Measurements from ENCODE around the gene DAP. TPM values are rescaled to one million over a fixed set of nuclear protein-coding genes. Genes with fewer than 3 reads are reported as not detected.
"Not testable (repeated sequence)": the region's sequence is repeated elsewhere in the genome, so short reads cannot be mapped to it uniquely, and the experiment has no call there.

DAP gene
- polyA plus RNA-seq, 3 donors, result 119 to 128 (median 126) TPM

DNA sequence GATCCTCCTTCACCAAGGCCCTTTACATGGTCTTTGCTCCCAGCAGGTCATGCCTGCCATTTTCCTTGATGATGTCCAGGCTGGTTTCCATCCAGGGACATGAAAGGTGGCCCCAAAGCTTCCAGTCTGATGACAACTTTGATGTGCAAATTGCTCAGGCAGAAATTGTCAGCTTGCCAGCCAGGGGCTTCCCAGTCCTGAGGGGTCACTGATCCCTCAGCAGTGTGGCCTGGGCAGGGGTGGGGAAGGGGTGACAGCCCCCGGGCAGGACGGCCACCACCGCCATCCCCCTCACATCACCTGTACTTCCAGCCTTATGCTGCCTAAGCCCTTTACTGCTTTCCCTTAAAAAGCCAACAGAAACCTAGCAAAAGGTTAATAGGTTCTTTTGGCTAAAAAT lies 100.9 kb downstream of the DAP start:
- no peak for DNase-seq (ENCODE audit: low read depth in 3 of 3, low spot score in 2 of 3)

DNA sequence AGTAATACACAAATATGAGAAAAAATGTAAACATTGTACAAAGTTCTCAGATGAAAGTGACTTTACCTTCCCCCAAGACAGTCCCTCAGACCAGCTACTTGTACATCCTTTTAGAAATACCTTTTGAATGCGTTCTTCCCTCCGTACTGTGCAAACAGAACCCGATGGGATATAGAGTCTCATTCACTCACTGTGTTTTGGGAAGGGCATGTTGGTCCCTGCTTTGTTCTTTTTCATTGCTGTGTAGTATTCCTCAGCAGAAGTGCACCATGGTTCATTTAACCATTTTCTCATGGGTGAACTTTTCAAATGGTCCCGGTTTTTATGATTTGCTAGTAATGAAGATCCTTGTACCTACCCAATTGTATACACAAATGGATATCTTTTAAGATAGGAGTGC lies 102.8 kb downstream of the DAP start:
- DNase-seq (ENCODE audit: low read depth in 3 of 3, low spot score in 2 of 3), result no peak

DNA sequence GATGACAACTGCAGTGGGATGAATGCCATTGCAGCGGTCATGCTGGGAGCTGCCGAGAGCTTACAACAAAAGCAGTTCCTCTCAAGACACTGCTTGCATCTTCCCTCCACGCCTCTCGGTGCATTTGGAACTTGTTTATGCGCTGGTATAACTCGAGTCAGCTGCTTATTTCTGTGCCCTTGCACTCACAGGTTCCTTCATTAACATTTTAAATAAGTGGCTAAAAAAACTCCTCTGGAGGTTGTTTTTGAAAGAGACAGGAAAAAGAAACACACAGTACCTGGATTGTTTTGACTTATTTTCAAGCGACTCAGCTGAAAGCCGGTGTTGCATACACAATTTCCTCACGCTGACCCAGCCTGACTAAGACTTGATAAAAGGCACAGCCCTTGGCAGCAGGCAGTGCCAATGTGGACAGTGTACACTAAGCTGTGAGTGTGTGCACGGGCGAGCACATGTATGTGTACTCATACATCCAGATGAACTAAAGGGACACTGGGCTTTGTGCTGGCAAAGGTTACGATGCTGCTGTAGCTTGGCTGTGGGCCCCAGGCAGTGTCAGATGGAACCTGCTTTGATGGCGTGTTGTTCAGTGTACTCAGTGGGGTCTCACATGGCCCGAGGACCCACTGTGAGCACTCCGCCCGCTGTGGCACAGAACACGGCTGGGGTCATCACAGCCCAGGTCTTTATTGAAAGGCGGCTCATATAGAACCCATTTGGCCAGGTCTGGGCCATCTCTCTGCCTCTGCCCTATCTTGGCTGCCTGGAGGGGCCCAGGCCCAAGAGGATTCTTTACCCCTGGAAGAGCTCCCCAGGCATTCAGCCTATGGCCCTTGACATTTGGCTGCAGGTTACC lies 104.8 kb downstream of the DAP start:
- DNase-seq (ENCODE audit: low read depth in 3 of 3, low spot score in 2 of 3), result no peak

DNA sequence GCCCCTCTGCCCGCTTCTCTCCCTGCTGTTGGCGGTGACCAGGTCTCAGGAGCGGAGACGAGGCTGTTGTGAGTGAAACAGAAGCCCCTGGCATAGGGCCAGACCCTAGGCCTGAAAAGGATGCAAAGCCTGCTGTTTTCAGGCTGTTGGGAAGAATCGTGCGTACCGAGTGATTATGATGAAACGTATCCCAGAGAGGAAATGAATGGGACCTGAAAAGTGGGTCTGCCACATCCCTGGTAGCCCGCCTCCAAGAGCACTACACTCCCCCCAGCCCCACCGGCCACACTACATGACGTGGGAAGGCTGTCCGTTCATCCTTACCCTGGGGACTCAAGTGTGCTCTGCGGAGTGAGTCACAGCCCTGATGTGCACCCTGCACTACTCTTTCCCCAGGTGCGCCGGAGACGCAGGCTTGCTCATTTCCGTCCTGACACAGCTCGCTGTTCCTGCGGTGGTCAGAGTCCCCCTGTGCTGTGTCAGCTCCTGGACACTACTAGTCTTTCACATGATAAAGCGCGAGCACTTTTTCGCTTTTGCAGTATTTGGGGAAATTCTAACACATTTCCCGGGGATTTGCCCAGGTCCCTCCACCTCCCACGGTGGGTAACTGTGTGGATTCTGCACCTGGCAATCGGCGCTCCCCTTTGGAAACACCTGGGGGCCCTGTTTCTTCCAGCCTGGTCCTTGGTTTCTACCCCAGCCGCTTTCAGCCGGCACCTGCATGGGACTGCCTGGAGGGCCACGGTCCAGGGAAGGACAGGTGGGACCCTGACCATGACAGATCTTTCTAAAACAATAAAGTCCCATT lies 105.7 kb downstream of the DAP start:
- no peak for DNase-seq (ENCODE audit: low read depth in 3 of 3, low spot score in 2 of 3)

DNA sequence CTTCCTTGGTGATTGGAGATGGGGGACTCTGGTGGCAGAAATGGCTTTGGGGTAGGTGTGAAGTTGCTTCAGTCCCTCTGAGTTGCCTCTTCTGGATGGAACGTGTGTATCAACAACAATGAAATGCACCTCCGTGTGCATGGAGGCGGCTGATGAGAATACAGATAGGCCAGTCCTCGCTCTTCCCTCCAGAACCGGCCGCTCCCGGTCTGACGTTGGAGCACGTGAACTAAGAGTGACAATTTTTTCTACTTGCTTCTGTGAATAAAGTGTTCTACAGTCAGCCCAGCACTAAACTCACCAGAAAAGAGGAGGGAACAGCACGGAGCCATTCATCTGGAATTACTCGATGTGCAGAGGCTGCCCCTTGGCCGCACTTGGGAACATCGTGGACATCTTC lies 106.5 kb downstream of the DAP start:
- no peak for DNase-seq (ENCODE audit: low read depth in 3 of 3, low spot score in 2 of 3)

DNA sequence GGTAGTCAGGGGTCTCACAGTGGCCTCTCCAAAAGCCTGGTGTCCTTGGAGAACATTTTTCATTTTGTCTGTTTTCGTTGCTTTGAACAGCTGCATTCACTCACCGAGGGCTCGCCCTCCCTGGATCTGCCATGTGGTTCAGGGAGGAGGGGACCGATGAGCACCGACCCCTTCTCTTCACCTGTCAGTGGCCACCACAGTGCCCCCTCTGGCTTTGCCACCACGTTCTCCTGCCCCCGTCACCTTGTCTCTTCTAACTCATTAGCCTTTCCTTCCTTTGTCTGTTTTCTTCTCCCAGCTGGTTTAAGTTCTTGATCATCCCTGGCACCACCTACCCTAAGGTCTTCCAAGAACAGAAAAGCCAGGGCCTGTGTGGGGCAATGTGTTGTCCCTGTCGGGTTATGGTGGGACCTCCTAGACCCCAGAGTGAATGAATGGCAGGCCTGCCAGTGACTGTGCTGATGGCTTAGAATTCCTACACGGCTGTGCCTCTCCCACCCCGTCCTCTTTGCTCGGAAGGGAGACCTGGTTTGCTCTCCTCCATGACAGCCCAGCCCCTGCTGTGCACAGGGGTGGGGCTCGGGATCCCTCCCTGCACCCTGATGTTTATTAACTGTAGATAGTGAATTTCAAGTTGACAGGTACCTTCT lies 107.2 kb downstream of the DAP start:
- DNase-seq (ENCODE audit: low read depth in 3 of 3, low spot score in 2 of 3), result no peak

DNA sequence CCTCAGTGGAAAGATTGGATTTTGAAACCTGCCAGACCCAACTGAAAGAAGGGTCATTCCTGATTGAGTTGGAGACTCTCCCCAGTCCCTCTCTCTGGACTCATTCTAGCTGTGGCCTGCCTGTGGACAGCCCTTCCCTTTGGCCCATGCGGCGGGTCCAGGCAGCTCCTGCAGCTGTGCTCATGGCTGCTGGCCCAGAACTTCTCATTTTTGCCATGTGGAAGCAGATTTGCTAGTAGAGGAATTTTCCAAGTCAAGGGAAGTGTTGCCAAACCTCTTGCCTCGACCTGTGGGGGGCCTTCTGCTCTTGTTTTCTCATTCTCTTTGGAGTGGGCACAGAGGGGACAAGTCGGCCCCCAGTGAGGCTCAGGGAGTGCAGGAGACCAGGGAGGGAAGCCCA lies 108.0 kb downstream of the DAP start:
- DNase-seq (ENCODE audit: low read depth in 3 of 3, low spot score in 2 of 3), result no peak

GRCh38 chr5:10652606-10653005 lies 108.4 kb downstream of the DAP start:
- DNase-seq (ENCODE audit: low read depth in 3 of 3, low spot score in 2 of 3), result no peak

DNA sequence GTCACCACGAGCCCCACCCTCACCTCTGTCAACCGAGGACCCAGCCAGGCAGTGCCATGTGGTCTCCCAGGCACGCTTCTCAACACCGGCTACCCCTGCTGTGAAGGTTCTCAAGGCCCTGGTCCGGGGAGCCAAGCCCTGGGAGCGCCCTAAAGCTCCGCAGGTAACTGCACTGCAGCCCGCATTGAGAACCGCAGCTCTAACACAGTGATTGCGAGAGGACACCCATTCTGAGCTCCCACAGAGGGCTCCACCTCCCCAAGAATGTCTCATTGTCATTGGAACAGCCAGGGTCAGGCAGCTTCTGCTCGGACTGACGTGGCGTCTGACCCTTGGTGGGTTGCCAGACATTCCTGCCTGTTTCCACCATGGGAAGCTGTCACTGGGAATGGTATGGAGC lies 108.9 kb downstream of the DAP start:
- no peak for DNase-seq (ENCODE audit: low read depth in 3 of 3, low spot score in 2 of 3)

DNA sequence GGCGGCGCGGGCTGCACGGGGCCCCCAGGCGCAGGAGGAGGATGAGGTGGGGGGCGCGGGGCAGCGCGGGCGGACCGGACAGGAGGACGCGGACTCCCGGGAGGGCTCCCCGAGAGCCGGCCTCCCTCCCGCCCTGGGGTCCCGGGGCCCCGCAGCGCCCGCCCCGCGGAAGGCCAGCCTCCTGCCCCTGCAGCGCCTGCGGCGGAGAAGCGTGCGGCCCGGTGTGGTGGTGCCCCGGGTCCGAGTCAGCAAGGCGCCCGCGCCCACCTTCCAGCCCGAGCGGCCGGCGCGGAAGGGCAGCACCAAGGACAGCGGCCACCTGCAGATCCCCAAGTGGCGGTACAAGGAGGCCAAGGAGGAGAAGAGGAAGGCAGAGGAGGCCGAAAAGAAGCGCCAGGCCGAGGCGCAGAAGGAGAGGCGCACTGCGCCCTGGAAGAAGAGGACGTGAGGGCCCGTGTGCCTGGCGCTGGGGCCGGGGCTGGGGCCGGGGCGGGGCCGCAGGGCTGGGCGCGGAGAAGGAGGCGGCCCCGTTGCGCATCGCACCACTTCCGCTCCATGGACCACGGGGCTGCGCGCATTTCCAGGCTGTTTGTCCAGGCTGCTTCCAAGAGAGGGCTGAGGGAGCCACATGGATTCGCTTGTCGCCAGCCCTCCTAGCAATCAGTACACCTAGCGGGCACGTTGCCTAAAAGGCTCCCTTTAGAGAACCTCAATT lies 111.2 kb downstream of the DAP start:
- DNase-seq (ENCODE audit: low read depth in 3 of 3, low spot score in 2 of 3), result peak in 1 of 3 donors; percentile 33

GRCh38 chr5:10648806-10649665 lies 112.0 kb downstream of the DAP start:
- no peak for DNase-seq (ENCODE audit: low read depth in 3 of 3, low spot score in 2 of 3)

- no peak for DNase-seq (ENCODE audit: low read depth in 3 of 3, low spot score in 2 of 3)
These were observed 113.4 kb downstream of the DAP start for GRCh38 chr5:10647640-10648039.

GRCh38 chr5:10645671-10646070 lies 115.4 kb downstream of the DAP start:
- DNase-seq (ENCODE audit: low read depth in 3 of 3, low spot score in 2 of 3), result no peak

DNA sequence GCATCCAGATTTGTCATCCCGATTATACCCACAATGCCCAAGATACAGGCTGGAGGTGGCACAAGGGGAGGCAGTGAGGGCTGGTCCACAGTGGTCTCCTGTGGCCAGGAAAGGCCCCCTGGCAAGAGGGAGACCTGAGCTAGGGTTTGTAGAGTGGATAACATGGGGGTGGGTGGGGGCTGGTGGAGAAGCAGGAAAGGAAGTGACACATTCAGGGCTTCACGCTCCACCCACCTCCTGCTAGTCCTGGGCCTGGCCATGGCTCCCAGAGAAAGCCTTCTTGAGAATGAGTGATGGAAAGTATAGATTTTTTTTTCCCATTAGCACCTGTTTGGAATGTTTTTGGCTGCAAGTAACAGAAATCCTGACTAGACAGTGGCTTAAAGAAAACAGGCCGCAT lies 115.9 kb downstream of the DAP start:
- no peak for DNase-seq (ENCODE audit: low read depth in 3 of 3, low spot score in 2 of 3)

GRCh38 chr5:10644192-10644591 lies 116.8 kb downstream of the DAP start:
- no peak for DNase-seq (ENCODE audit: low read depth in 3 of 3, low spot score in 2 of 3)

GRCh38 chr5:10642367-10642766 lies 118.7 kb downstream of the DAP start:
- no peak for DNase-seq (ENCODE audit: low read depth in 3 of 3, low spot score in 2 of 3)

- DNase-seq (ENCODE audit: low read depth in 3 of 3, low spot score in 2 of 3), result no peak
These were observed 121.1 kb downstream of the DAP start for GRCh38 chr5:10639846-10640368.

DNA sequence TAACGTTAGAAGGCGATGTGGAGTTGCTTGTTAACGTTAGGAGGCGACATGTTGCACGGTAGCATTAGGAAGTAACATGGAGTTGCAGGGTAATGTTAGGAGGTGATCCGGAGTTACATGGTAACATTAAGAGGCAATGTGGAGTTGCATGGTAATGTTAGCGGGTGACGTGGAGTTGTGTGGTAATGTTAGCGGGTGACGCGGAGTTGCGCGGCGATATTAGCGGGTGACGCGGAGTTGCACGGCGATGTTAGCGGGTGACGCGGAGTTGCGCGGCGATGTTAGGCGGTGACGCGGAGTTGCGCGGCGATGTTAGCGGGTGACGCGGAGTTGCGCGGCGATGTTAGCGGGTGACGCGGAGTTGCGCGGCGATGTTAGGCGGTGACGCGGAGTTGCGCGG lies 122.3 kb downstream of the DAP start:
- not testable (repeated sequence) for DNase-seq (ENCODE audit: low read depth in 3 of 3, low spot score in 2 of 3)

DNA sequence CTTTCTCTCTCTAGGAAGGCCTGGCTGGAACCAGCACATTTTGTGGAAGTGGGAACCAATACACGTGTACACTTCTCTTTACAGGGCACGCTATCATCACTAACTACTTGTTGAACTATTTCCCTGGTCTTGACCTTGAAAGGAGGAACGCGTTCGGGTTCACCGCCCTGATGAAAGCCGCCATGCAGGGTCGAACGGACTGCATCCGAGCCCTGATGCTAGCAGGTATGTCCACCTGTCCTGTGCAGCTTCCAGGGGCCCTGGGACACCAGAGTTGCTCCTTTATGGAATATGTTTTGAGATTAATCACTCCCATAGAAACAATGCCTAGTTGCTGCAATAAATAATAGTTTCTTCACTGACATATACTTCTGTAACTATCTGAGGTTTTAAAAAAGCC lies 123.1 kb downstream of the DAP start:
- DNase-seq (ENCODE audit: low read depth in 3 of 3, low spot score in 2 of 3), result no peak

All from right renal cortex interstitium (tissue), 3 donors.